HL-60 (cell line): Measurements from ENCODE around the gene KLC1.

Experiments used
- DNase-seq, 2 experiments: peaks; one replicate each; pipeline ENCODE4 v3.0.0-alpha.2; 2010 to 2020; ENCODE audit warnings: low read depth in 1 of 2, low spot score in 1 of 2
- H3K27ac ChIP-seq: fragments of 250-450 bp; sonication (Bioruptor Pico); replicated peaks from 2 replicates; pipeline ENCODE4 v1.5.1; 2020; ENCODE audit warnings: mild to moderate bottlenecking, moderate library complexity
- H3K27me3 ChIP-seq: fragments of 250-450 bp; sonication (Bioruptor Pico); 2 replicates; pipeline ENCODE4 v1.5.1; 2021; ENCODE audit warnings: mild to moderate bottlenecking, moderate library complexity; ENCODE audit not compliant: insufficient read depth, poor library complexity, severe bottlenecking
- H3K4me3 ChIP-seq: replicated peaks from 2 replicates; pipeline ENCODE4 v1.5.1; 2011; ENCODE audit warnings: mild to moderate bottlenecking, control low read depth, low read length; ENCODE audit not compliant: insufficient read depth
- CTCF ChIP-seq: IDR thresholded peaks from one replicate; pipeline ENCODE4 v1.5.1; 2011; ENCODE audit warnings: low read length, control low read depth, inconsistent platforms; ENCODE audit not compliant: insufficient read depth
- GABPA ChIP-seq: IDR thresholded peaks from 2 replicates; pipeline ENCODE4 v1.6.1; 2012; ENCODE audit warnings: low read depth
- POLR2AphosphoS5 ChIP-seq: IDR thresholded peaks from 2 replicates; pipeline ENCODE4 v1.6.1; 2012; ENCODE audit warnings: low read depth
- REST ChIP-seq: IDR thresholded peaks from 2 replicates; pipeline ENCODE4 v1.6.1; 2012; ENCODE audit warnings: low read depth; ENCODE audit not compliant: insufficient replicate concordance
- SPI1 ChIP-seq: IDR thresholded peaks from 2 replicates; pipeline ENCODE4 v1.6.1; 2012; ENCODE audit warnings: low read depth, mild to moderate bottlenecking, borderline replicate concordance

The KLC1 gene

GRCh38 chr14:103668117-103668516 lies 39.1 kb downstream of the KLC1 start:
- H3K27me3 ChIP-seq: no peaks in the 10 kb centered on the region
- no peak overlapping the region for H3K4me3 ChIP-seq
- DNase-seq: no peak
- no peak overlapping the region for H3K27ac ChIP-seq
- TF ChIP-seq POLR2AphosphoS5 (no peak), REST (no peak), SPI1 (no peak), GABPA (no peak), CTCF (no peak)

- DNase-seq: no peak
- TF ChIP-seq SPI1 (no peak), POLR2AphosphoS5 (no peak), CTCF (no peak), REST (no peak), GABPA (no peak)
- Histone ChIP-seq H3K27ac (no peak overlapping the region), H3K27me3 (no peaks in the 10 kb centered on the region), H3K4me3 (no peak overlapping the region)
Measured at GRCh38 chr14:103669370-103669769, 40.4 kb downstream of the KLC1 start.

- no peak overlapping the region for H3K4me3 ChIP-seq
- H3K27ac ChIP-seq: no peak overlapping the region
- no peak for DNase-seq
- H3K27me3 ChIP-seq: no peaks in the 10 kb centered on the region
- TF ChIP-seq CTCF (no peak), REST (no peak), SPI1 (no peak), GABPA (no peak), POLR2AphosphoS5 (no peak)
Measured at GRCh38 chr14:103671911-103672310, 42.9 kb downstream of the KLC1 start.
